ENCODE measurements around the gene DLGAP1.

Gene DLGAP1

DNA sequence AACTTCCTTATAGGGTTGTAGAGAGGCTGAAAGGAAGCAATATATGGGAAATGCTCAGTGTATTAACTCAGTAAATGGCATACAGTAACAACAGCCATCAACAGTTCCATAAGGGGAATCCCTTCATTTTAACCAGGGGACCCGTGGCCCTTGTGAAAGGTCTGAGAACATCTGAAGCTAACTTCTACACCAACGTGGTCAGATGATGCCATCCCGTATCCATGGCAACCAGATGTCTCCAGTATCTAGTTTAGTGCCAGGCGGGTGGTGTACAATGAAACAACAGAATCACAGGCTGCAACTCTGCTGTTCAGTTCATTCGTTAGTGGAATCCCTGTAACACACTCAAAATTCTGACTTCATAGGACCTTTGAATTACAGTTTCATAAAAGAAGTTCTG lies 842.8 kb downstream of the DLGAP1 start:
- Histone ChIP-seq H3K27ac (ENCODE audit: low read depth, low read length) (no peak overlapping the region), H3K79me2 (ENCODE audit: insufficient read depth, low read length) (no peaks in the 10 kb centered on the region), H3K9me2 (replicated peaks; ENCODE audit: insufficient read depth, low read length) (no peaks in the 10 kb centered on the region), H4K20me1 (ENCODE audit: low read depth, low read length) (no peaks in the 10 kb centered on the region), H3K4me3 (ENCODE audit: insufficient read depth, low read length, poor library complexity, severe bottlenecking) (no peak overlapping the region), H3K9me3 (ENCODE audit: insufficient read depth, low read length) (no peaks in the 10 kb centered on the region), H3K27me3 (ENCODE audit: low read length) (no peaks in the 10 kb centered on the region), H3K9ac (ENCODE audit: low read length) (no peak overlapping the region), H3K4me2 (ENCODE audit: low read depth, low read length, poor library complexity, severe bottlenecking) (no peak overlapping the region), H2AFZ (ENCODE audit: low read depth, low read length, severe bottlenecking) (no peak overlapping the region), H3K36me3 (ENCODE audit: low read length) (no peaks in the 10 kb centered on the region), H3F3A (ENCODE audit: insufficient read depth) (no peaks in the 10 kb centered on the region)
- no peak for TF ChIP-seq EZH2phosphoT487 (conservative IDR thresholded peaks at IDR 0.05; ENCODE audit: low read length)
- no peak for TF ChIP-seq CTCF (IDR thresholded peaks at IDR 0.05; ENCODE audit: insufficient read depth, low read length, poor library complexity, severe bottlenecking)

DNA sequence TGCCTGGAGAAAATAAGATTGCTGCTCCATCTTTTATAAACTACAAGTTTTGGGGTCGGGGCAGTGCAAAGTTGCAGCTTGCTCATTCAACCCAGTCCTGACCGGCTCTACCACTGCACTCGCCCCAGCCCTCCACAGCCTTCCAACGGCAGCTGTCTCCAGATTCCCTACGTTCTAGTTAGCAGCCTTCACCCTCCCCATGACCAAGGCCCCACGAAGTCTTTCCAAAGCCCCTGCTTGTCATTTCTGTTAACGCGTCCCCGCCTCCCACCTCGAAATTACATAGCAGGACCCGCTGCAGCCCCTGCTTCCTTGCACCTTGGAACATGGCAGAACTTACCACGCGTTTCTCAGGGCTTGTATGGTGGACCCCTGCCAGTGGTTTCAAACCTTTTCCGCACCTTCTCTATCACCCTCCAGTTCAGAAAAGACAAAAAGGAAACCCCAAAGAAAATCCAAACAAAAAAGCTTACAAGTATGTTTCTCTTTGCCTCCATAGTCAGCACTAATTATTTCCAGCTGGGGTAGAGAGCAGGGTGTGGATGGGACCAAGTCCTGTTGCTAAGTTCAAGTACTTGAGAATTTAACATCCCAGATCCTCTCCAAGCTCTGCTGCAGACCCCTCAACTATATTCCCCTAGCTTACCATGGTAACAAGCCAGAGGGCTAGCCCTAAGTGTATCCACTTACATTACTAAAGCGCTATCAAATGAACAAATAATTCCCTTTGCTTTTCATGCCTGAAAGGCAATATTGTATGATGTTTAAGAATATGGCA lies 843.6 kb downstream of the DLGAP1 start:
- TF ChIP-seq CTCF (IDR thresholded peaks at IDR 0.05; ENCODE audit: insufficient read depth, low read length, poor library complexity, severe bottlenecking) (no peak), EZH2phosphoT487 (conservative IDR thresholded peaks at IDR 0.05; ENCODE audit: low read length) (no peak)
- Histone ChIP-seq H3F3A (ENCODE audit: insufficient read depth) (no peaks in the 10 kb centered on the region), H3K9me3 (ENCODE audit: insufficient read depth, low read length) (no peaks in the 10 kb centered on the region), H4K20me1 (ENCODE audit: low read depth, low read length) (no peaks in the 10 kb centered on the region), H3K4me2 (ENCODE audit: low read depth, low read length, poor library complexity, severe bottlenecking) (no peak overlapping the region), H3K4me3 (ENCODE audit: insufficient read depth, low read length, poor library complexity, severe bottlenecking) (no peak overlapping the region), H3K9me2 (replicated peaks; ENCODE audit: insufficient read depth, low read length) (no peaks in the 10 kb centered on the region), H2AFZ (ENCODE audit: low read depth, low read length, severe bottlenecking) (no peak overlapping the region), H3K36me3 (ENCODE audit: low read length) (no peaks in the 10 kb centered on the region), H3K27ac (ENCODE audit: low read depth, low read length) (no peak overlapping the region), H3K79me2 (ENCODE audit: insufficient read depth, low read length) (no peaks in the 10 kb centered on the region), H3K9ac (ENCODE audit: low read length) (no peak overlapping the region), H3K27me3 (ENCODE audit: low read length) (no peaks in the 10 kb centered on the region)

DNA sequence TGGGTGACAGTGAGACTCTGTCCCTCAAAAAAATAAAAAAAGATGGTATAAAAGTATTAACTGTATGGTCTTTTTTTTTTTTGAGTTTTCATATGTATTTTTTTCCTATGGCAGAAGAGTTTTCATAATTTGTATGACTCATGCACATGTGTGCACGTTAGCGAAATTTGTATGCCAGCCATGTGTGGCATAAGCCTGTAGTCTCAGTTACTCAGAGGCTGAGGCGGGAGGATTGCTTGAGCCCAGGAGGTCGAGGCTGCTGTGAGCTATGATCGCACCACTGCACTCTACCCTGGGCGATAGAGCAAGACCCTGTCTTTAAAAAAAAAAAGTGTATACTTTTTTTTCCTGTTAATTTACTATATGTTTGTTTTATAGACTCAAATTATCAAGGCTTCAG lies 844.3 kb downstream of the DLGAP1 start:
- Histone ChIP-seq H3K27me3 (ENCODE audit: low read length) (no peaks in the 10 kb centered on the region), H3K27ac (ENCODE audit: low read depth, low read length) (no peak overlapping the region), H4K20me1 (ENCODE audit: low read depth, low read length) (no peaks in the 10 kb centered on the region), H3K36me3 (ENCODE audit: low read length) (no peaks in the 10 kb centered on the region), H3K9me2 (replicated peaks; ENCODE audit: insufficient read depth, low read length) (no peaks in the 10 kb centered on the region), H3K4me2 (ENCODE audit: low read depth, low read length, poor library complexity, severe bottlenecking) (no peak overlapping the region), H3K79me2 (ENCODE audit: insufficient read depth, low read length) (no peaks in the 10 kb centered on the region), H3K9me3 (ENCODE audit: insufficient read depth, low read length) (no peaks in the 10 kb centered on the region), H3K9ac (ENCODE audit: low read length) (no peak overlapping the region), H3F3A (ENCODE audit: insufficient read depth) (no peaks in the 10 kb centered on the region), H3K4me3 (ENCODE audit: insufficient read depth, low read length, poor library complexity, severe bottlenecking) (no peak overlapping the region), H2AFZ (ENCODE audit: low read depth, low read length, severe bottlenecking) (no peak overlapping the region)
- TF ChIP-seq CTCF (IDR thresholded peaks at IDR 0.05; ENCODE audit: insufficient read depth, low read length, poor library complexity, severe bottlenecking) (no peak), EZH2phosphoT487 (conservative IDR thresholded peaks at IDR 0.05; ENCODE audit: low read length) (no peak)
